Loucy (cell line): ENCODE results near the gene PPP1R15B.

Experiments
- CTCF ChIP-seq: fragments of 200-600 bp; sonication (generic); conservative IDR thresholded peaks from 2 replicates; pipeline ENCODE4 v1.5.1; 2014; ENCODE audit warnings: mild to moderate bottlenecking, antibody characterized with exemption, low read length
- EZH2phosphoT487 ChIP-seq: fragments of 200-600 bp; IDR thresholded peaks from 2 replicates; pipeline ENCODE4 v1.6.1; 2018; ENCODE audit warnings: antibody characterized with exemption, mild to moderate bottlenecking, moderate library complexity, borderline replicate concordance

GRCh38 chr1:204446413-204447111, 34.9 kb upstream of the PPP1R15B start:
- TF ChIP-seq CTCF (peak; percentile 73), EZH2phosphoT487 (no peak)
